Kidney (tissue), 14 donors: Measurements from ENCODE around the gene NKX1-1. TPM values are rescaled to one million over a fixed set of nuclear protein-coding genes. Genes with fewer than 3 reads are reported as not detected.
A peak's percentile ranks its signal among the peaks of the same experiment; 100 is the strongest.

Source experiments
- DNase-seq, 5 donors: peaks; one replicate each; pipeline ENCODE4 v3.0.0-alpha.2; 2013 to 2020
- FAIRE-seq: peaks from 2 replicates; lab custom pipeline; 2012; peaks lifted over from hg19 to GRCh38; lab: Jason Lieb, UNC
- H3K27ac ChIP-seq, 2 donors: one replicate each; pipeline ENCODE4 v1.7.0; 2013; ENCODE audit warnings: low read depth in 2 of 2, low read length in 2 of 2, inconsistent platforms in 1 of 2
- H3K27me3 ChIP-seq: one replicate; pipeline ENCODE4 v1.7.1; 2013; ENCODE audit warnings: low read length, inconsistent platforms; ENCODE audit not compliant: control insufficient read depth, insufficient read depth
- H3K36me3 ChIP-seq, 3 donors: one replicate each; pipeline versions ENCODE4 v1.7.0 to v1.7.1; 2013; ENCODE audit warnings: low read length in 3 of 3, control low read depth in 1 of 3, inconsistent platforms in 1 of 3; ENCODE audit not compliant: insufficient read depth in 3 of 3, control insufficient read depth in 2 of 3
- H3K4me1 ChIP-seq, 3 donors: one replicate each; pipeline versions ENCODE4 v1.7.0 to v1.7.1; 2013; ENCODE audit warnings: low read length in 3 of 3, inconsistent platforms in 1 of 3, low read depth in 1 of 3; ENCODE audit not compliant: control insufficient read depth in 2 of 3, insufficient read depth in 2 of 3
- H3K4me3 ChIP-seq, 3 donors: one replicate each; pipeline versions ENCODE4 v1.7.0 to v1.8.1; 2013; ENCODE audit warnings: low read length in 3 of 3, control low read depth in 1 of 3, inconsistent platforms in 1 of 3
- H3K9ac ChIP-seq, 3 donors: one replicate each; pipeline versions ENCODE4 v1.7.0 to v1.7.1; 2013; ENCODE audit warnings: low read length in 3 of 3, control low read depth in 1 of 3, inconsistent platforms in 1 of 3
- H3K9me3 ChIP-seq, 3 donors: one replicate each; pipeline versions ENCODE4 v1.7.0 to v1.7.1; 2013; ENCODE audit warnings: low read length in 3 of 3, control low read depth in 1 of 3, inconsistent platforms in 1 of 3; ENCODE audit not compliant: control insufficient read depth in 2 of 3, insufficient read depth in 1 of 3
- CTCF ChIP-seq: IDR thresholded peaks from 3 replicates; pipeline ENCODE4 v1.5.1; 2012; ENCODE audit warnings: mild to moderate bottlenecking, moderate library complexity, borderline replicate concordance; ENCODE audit not compliant: insufficient read depth; ENCODE audit errors: extremely low read depth
- intact Hi-C: fragments of 100-400 bp; cut with DNase I; formaldehyde crosslinking; loops from one replicate; pipeline ENCODE4 v1.11.1; 2022
- polyA plus RNA-seq: library from polyadenylated mRNA; stranded (reverse); fragments of 350-450 nt; fragmentation: Illumina TruSeq; extraction: RNeasy Lipid Tissue Mini Kit (QIAGEN cat#74804); gene quantifications from one replicate; pipeline ENCODE4 v1.2.3, GENCODE V29; 2014; ENCODE audit warnings: low read depth, low replicate concordance; ENCODE audit not compliant: insufficient read depth
- total RNA-seq: library from RNA; stranded (reverse); fragmentation: NEBNext Ultra II Directional; extraction: Animal tissue kit (Norgen Biotek cat#: 25700); gene quantifications from one replicate; pipeline ENCODE4 v1.2.1, GENCODE V29; 2021
- donor health status: control.
- donor health status: control.
- donor health status: control.
- donor health status: control.
- donor health status: control.
- donor health status: DM: yes; HTN: yes; CAD: no.
- donor health status: Normal renal cell carcinoma (clear cell type).

NKX1-1 gene
- total and polyA plus RNA-seq, 2 donors from 2014 or later, result not detected

- DNase-seq, result no peak
- no peak overlapping the region for H3K4me3 ChIP-seq
- FAIRE-seq, result no peak
- TF ChIP-seq CTCF, result no peak
- H3K27ac ChIP-seq, result no peak overlapping the region
- no peaks in the 10 kb centered on the region for H3K36me3 ChIP-seq
- intact Hi-C loops, result no loop called here
- no peaks in the 10 kb centered on the region for H3K27me3 ChIP-seq
- H3K9ac ChIP-seq, result no peak overlapping the region
- no peaks in the 10 kb centered on the region for H3K4me1 ChIP-seq
- H3K9me3 ChIP-seq, result peaks cover 0 to 9% (median 5%) of the 10 kb centered on the region in 3 donors
Observed at GRCh38 chr4:1451752-1452122, 45.5 kb upstream of the NKX1-1 start.

GRCh38 chr4:1451106-1451751 lies 45.0 kb upstream of the NKX1-1 start:
- intact Hi-C loops, result no loop called here
- no peaks in the 10 kb centered on the region for H3K4me1 ChIP-seq
- FAIRE-seq, result no peak
- H3K4me3 ChIP-seq, result no peak overlapping the region
- no peak for DNase-seq
- no peaks in the 10 kb centered on the region for H3K27me3 ChIP-seq
- H3K36me3 ChIP-seq, result no peaks in the 10 kb centered on the region
- TF ChIP-seq CTCF, result no peak
- H3K9me3 ChIP-seq, result peaks cover 0 to 9% (median 5%) of the 10 kb centered on the region in 3 donors
- H3K9ac ChIP-seq, result no peak overlapping the region
- H3K27ac ChIP-seq, result no peak overlapping the region

GRCh38 chr4:1449833-1450741 lies 43.8 kb upstream of the NKX1-1 start:
- Histone ChIP-seq H3K4me3 (no peak overlapping the region), H3K27ac (no peak overlapping the region), H3K36me3 (no peaks in the 10 kb centered on the region), H3K9ac (no peak overlapping the region), H3K4me1 (no peaks in the 10 kb centered on the region), H3K27me3 (no peaks in the 10 kb centered on the region), H3K9me3 (peaks cover 0 to 9% (median 5%) of the 10 kb centered on the region in 3 donors)
- DNase-seq (peak in 1 of 5 donors; percentile 56), FAIRE-seq (no peak)
- intact Hi-C loops, result no loop called here
- no peak for TF ChIP-seq CTCF
